A549 (cell line): ENCODE measurements around the gene CACNA1S. TPM values are rescaled to one million over a fixed set of nuclear protein-coding genes. Genes with fewer than 3 reads are reported as not detected.

ENCODE experiments used
- ATAC-seq, 2 experiments: fragments of 200-7000 bp in 1 of 2; fragments of >200 bp in 1 of 2; cut with Nextera tagmentation in 1 of 2; cut with Tn5 transposase in 1 of 2; 3 replicates each; pipeline versions ENCODE4 v1.8.0 to v1.9.1; 2018 to 2020; ENCODE audit warnings: mild to moderate bottlenecking in 1 of 2, moderate library complexity in 1 of 2
- CTCF ChIA-PET: fragments of 300-600 bp; sonication (Branson Sonifier 250); formaldehyde crosslinking; extraction: SDS; loops from one replicate; lab custom pipeline; 2021; ENCODE audit warnings: antibody characterized with exemption, inconsistent platforms; lab: Yijun Ruan, JAX
- POLR2A ChIA-PET: fragments of 350-600 bp; formaldehyde crosslinking; extraction: SDS; loops from one replicate; lab custom pipeline; 2021; ENCODE audit warnings: antibody characterized with exemption, inconsistent platforms; lab: Yijun Ruan, JAX
- DNase-seq, 2 experiments: peaks; one replicate each; pipeline versions ENCODE4 v3.0.0 to v3.0.0-alpha.2; 2011 to 2016; ENCODE audit warnings: low read depth in 1 of 2, low spot score in 1 of 2
- FAIRE-seq: peaks from 2 replicates; lab custom pipeline; 2011; peaks lifted over from hg19 to GRCh38; lab: Jason Lieb, UNC
- H3K27ac ChIP-seq, 2 experiments: fragments of >200 bp; sonication (Bioruptor Twin); formaldehyde crosslinking; 3 replicates each; pipeline ENCODE4 v1.5.1; 2016 to 2017
- H3K4me1 ChIP-seq: fragments of >200 bp; sonication (Bioruptor Twin); formaldehyde crosslinking; 3 replicates; pipeline ENCODE4 v1.6.1; 2016
- H3K4me2 ChIP-seq: fragments of >200 bp; sonication (Bioruptor Twin); formaldehyde crosslinking; 3 replicates; pipeline ENCODE4 v1.6.1; 2016
- H3K4me3 ChIP-seq: fragments of >200 bp; sonication (Bioruptor Twin); formaldehyde crosslinking; 3 replicates; pipeline ENCODE4 v1.5.1; 2016
- H3K9me3 ChIP-seq: fragments of >200 bp; sonication (Bioruptor Twin); formaldehyde crosslinking; 3 replicates; pipeline ENCODE4 v1.6.1; 2016
- BCL3 ChIP-seq: fragments of >200 bp; sonication (Bioruptor Twin); formaldehyde crosslinking; IDR thresholded peaks from 3 replicates; pipeline ENCODE4 v1.6.1; 2016
- CBX2 ChIP-seq: fragments of 200-600 bp; sonication (generic); IDR thresholded peaks from 2 replicates; pipeline ENCODE4 v1.6.1; 2016; ENCODE audit warnings: low read depth, mild to moderate bottlenecking, borderline replicate concordance
- CEBPB ChIP-seq, 2 experiments: fragments of >200 bp in 1 of 2; sonication (Bioruptor Twin) in 1 of 2; formaldehyde crosslinking in 1 of 2; IDR thresholded peaks; 2 replicates each; pipeline ENCODE4 v1.6.1; 2012 to 2016
- CHD2 ChIP-seq: fragments of 150-350 bp; IDR thresholded peaks from 2 replicates; pipeline ENCODE4 v1.6.1; 2014; ENCODE audit warnings: low read length; ENCODE audit not compliant: partially characterized antibody
- CTCF ChIP-seq: fragments of >200 bp; sonication (Bioruptor Twin); formaldehyde crosslinking; IDR thresholded peaks from 3 replicates; pipeline ENCODE4 v1.5.1; 2016
- EHF ChIP-seq: fragments of 250-450 bp; sonication (Bioruptor Pico); IDR thresholded peaks from 2 replicates; pipeline ENCODE4 v1.5.0; 2020; ENCODE audit warnings: mild to moderate bottlenecking
- EHMT2 ChIP-seq: fragments of 200-600 bp; sonication (generic); IDR thresholded peaks from 2 replicates; pipeline ENCODE4 v1.6.1; 2016; ENCODE audit warnings: antibody characterized with exemption, low read depth, mild to moderate bottlenecking, moderate library complexity
- ESRRA ChIP-seq: fragments of 150-350 bp; IDR thresholded peaks from 2 replicates; pipeline ENCODE4 v1.6.1; 2014; ENCODE audit warnings: mild to moderate bottlenecking, low read length, borderline replicate concordance
- FOSL2 ChIP-seq, 2 experiments: fragments of 450-650 bp in 1 of 2; fragments of >200 bp in 1 of 2; sonication (Bioruptor Twin) in 1 of 2; formaldehyde crosslinking; IDR thresholded peaks; 2 replicates each; pipeline versions ENCODE4 v1.5.0 to v1.6.1; 2016 to 2020; ENCODE audit warnings: mild to moderate bottlenecking in 1 of 2, moderate library complexity in 1 of 2
- GATA3 ChIP-seq: IDR thresholded peaks from 2 replicates; pipeline ENCODE4 v1.6.1; 2012; ENCODE audit warnings: borderline replicate concordance
- HDAC2 ChIP-seq: fragments of 200-600 bp; sonication (generic); IDR thresholded peaks from 2 replicates; pipeline ENCODE4 v1.6.1; 2016
- HEYL ChIP-seq: fragments of 250-450 bp; sonication (Bioruptor Pico); IDR thresholded peaks from 2 replicates; pipeline ENCODE4 v1.8.0; 2021; ENCODE audit warnings: mild to moderate bottlenecking, moderate library complexity
- JUN ChIP-seq, 2 experiments: fragments of >200 bp; sonication (Bioruptor Twin); formaldehyde crosslinking; IDR thresholded peaks; 2 replicates in 1 of 2; 3 replicates in 1 of 2; pipeline ENCODE4 v1.6.1; 2016 to 2017
- JUNB ChIP-seq: fragments of >200 bp; sonication (Bioruptor Twin); formaldehyde crosslinking; IDR thresholded peaks from 2 replicates; pipeline ENCODE4 v1.6.1; 2016
- KDM5A ChIP-seq: fragments of 200-600 bp; sonication (generic); IDR thresholded peaks from 2 replicates; pipeline ENCODE4 v1.6.1; 2016; ENCODE audit warnings: antibody characterized with exemption, mild to moderate bottlenecking
- MYC ChIP-seq: IDR thresholded peaks from 2 replicates; pipeline ENCODE4 v1.6.1; 2012; ENCODE audit warnings: mild to moderate bottlenecking, inconsistent platforms, low read length, improper control_type of control experiment, borderline replicate concordance
- NFE2L2 ChIP-seq: fragments of 150-350 bp; conservative IDR thresholded peaks from 2 replicates; pipeline ENCODE4 v1.6.1; 2014; ENCODE audit warnings: low read length
- POLR2A ChIP-seq: IDR thresholded peaks from 2 replicates; pipeline ENCODE4 v1.6.1; 2012; ENCODE audit warnings: mild to moderate bottlenecking, low read length
- RAD21 ChIP-seq, 2 experiments: fragments of >200 bp in 1 of 2; sonication (Bioruptor Twin) in 1 of 2; formaldehyde crosslinking in 1 of 2; IDR thresholded peaks in 1 of 2; conservative IDR thresholded peaks in 1 of 2; 2 replicates in 1 of 2; 3 replicates in 1 of 2; pipeline ENCODE4 v1.6.1; 2012 to 2018; ENCODE audit warnings: inconsistent platforms in 1 of 2
- RCOR1 ChIP-seq: fragments of 150-350 bp; IDR thresholded peaks from 2 replicates; pipeline ENCODE4 v1.6.1; 2014; ENCODE audit warnings: antibody characterized with exemption, low read length, low read depth
- RFX5 ChIP-seq: fragments of 450-650 bp; IDR thresholded peaks from 2 replicates; pipeline ENCODE4 v1.7.1; 2014; ENCODE audit warnings: antibody characterized with exemption, mild to moderate bottlenecking, moderate library complexity
- RNF2 ChIP-seq: fragments of 200-600 bp; sonication (generic); IDR thresholded peaks from 2 replicates; pipeline ENCODE4 v1.6.1; 2016; ENCODE audit warnings: low read depth, mild to moderate bottlenecking, antibody characterized with exemption, moderate library complexity, borderline replicate concordance
- SMC3 ChIP-seq: fragments of >200 bp; sonication (Bioruptor Twin); formaldehyde crosslinking; IDR thresholded peaks from 3 replicates; pipeline ENCODE4 v1.6.1; 2018; ENCODE audit warnings: inconsistent platforms
- USF2 ChIP-seq: fragments of 450-650 bp; IDR thresholded peaks from 2 replicates; pipeline ENCODE4 v1.6.1; 2014; ENCODE audit warnings: antibody characterized with exemption
- ZC3H11A ChIP-seq: fragments of 450-650 bp; IDR thresholded peaks from 2 replicates; pipeline ENCODE4 v1.6.1; 2014; ENCODE audit warnings: antibody characterized with exemption, mild to moderate bottlenecking
- WGBS: methylation state at CpG from one replicate; pipeline ENCODE4 v1.1.6; 2017; ENCODE audit errors: missing lambda C conversion rate; 5-methylcytosine and 5-hydroxymethylcytosine counted together
- polyA plus RNA-seq, 4 experiments: library from polyadenylated mRNA; depleted of rRNA in 3 of 4; stranded (reverse); fragments of >200 nt; fragmentation: RNase III in 1 of 4; extraction: RNeasy Plus Mini Kit Qiagen cat#74134 plus additional on column Dnase treatment in 1 of 4; gene quantifications; 2 replicates in 3 of 4; 3 replicates in 1 of 4; pipeline ENCODE4 v1.2.3, GENCODE V29; 2011 to 2017

The CACNA1S gene
- polyA plus RNA-seq, 2 of the 4 experiments (the other 2 are of a cell fraction), result 0.01 TPM; not detected in 1

- peak; percentile 55 to 77; a peak in 5 of 6 replicates for ATAC-seq
Measured at GRCh38 chr1:201020721-201021629, 91.3 kb downstream of the CACNA1S start.

GRCh38 chr1:201020040-201020591, 92.1 kb downstream of the CACNA1S start:
- Histone ChIP-seq H3K4me2 (peak overlapping the region; percentile 97), H3K4me1 (peaks cover 85% of the 10 kb centered on the region), H3K4me3 (no peak overlapping the region), H3K9me3 (no peaks in the 10 kb centered on the region), H3K27ac (peak overlapping the region; percentile 72 to 96)
- DNase-seq (no peak), FAIRE-seq (no peak), ATAC-seq (no peak)
- ChIA-PET POLR2A (no interaction called here), CTCF (interaction anchor here (0.6 to 8.0 kb wide), 13 partner anchors 11 to 607 kb away, joined by 3 to 94 read pairs (median 4); no protein-coding TSS in a partner anchor)
- no peak for TF ChIP-seq SMC3
- no peak for TF ChIP-seq FOSL2 (IDR thresholded peaks at IDR 0.05)
- no peak for TF ChIP-seq FOSL2 (CRISPR knock-in tag; IDR thresholded peaks at IDR 0.05)
- TF ChIP-seq CBX2, result no peak
- no peak for TF ChIP-seq MYC
- no peak for TF ChIP-seq BCL3
- TF ChIP-seq NFE2L2, result no peak
- TF ChIP-seq CHD2, result no peak
- no peak for TF ChIP-seq POLR2A
- no peak for TF ChIP-seq GATA3
- WGBS, result 92% methylated on average over 4 of the region's 4 CpGs

More at GRCh38 chr1:201020721-201021629, 91.3 kb downstream of the CACNA1S start:
- H3K9me3 ChIP-seq, result no peaks in the 10 kb centered on the region
- DNase-seq (peak; percentile 41 to 78), FAIRE-seq (no peak)
- TF ChIP-seq RAD21 (conservative IDR thresholded peaks at IDR 0.05 in 1 of 2, IDR thresholded peaks at IDR 0.05 in 1 of 2) (0 out of 5 replicates have a peak, but pooled peaks of 1 of the 2 experiments have one; percentile 5), RFX5 (no peak), CTCF (peak; percentile 18; the same call in 1 of the 3 replicates), SMC3 (0 out of 3 replicates have a peak, but pooled peaks have one; percentile 8), HEYL (CRISPR knock-in tag) (no peak)
- ChIA-PET POLR2A (interaction anchor here (0.5 kb wide), 1 partner anchor 163 kb away, joined by 4 read pairs; no protein-coding TSS in a partner anchor), CTCF (interaction anchor here (0.7 to 8.0 kb wide), 16 partner anchors 8 to 394 kb away, joined by 3 to 94 read pairs (median 3); no protein-coding TSS in a partner anchor)
- H3K4me3 ChIP-seq, result no peak overlapping the region
- peak overlapping the region; percentile 97 for H3K4me2 ChIP-seq
- H3K27ac ChIP-seq, result peak overlapping the region; percentile 72 to 96
- 62% methylated on average over 11 of the region's 11 CpGs for WGBS
- peaks cover 87% of the 10 kb centered on the region for H3K4me1 ChIP-seq

- WGBS, result 48% methylated on average over 5 of the region's 5 CpGs
- peaks cover 82% of the 10 kb centered on the region for H3K4me1 ChIP-seq
- peak; percentile 12 to 39; a peak in 4 of 6 replicates for ATAC-seq
- H3K27ac ChIP-seq, result peak overlapping the region; percentile 72 to 96
- no peaks in the 10 kb centered on the region for H3K9me3 ChIP-seq
- FAIRE-seq, result no peak
- peak; percentile 60 to 84 for DNase-seq
- POLR2A ChIA-PET, result no interaction called here
- H3K4me2 ChIP-seq, result peak overlapping the region; percentile 97
- no peak overlapping the region for H3K4me3 ChIP-seq
- CTCF ChIA-PET, result interaction anchor here (0.6 to 8.0 kb wide), 13 partner anchors 10 to 607 kb away, joined by 3 to 94 read pairs (median 5); no protein-coding TSS in a partner anchor
- TF ChIP-seq KDM5A (no peak), USF2 (no peak), JUN (IDR thresholded peaks at IDR 0.05) (peak; percentile 48 to 49; a peak in 2 of 5 replicates), ESRRA (peak; percentile 62; the same call in 1 of the 2 replicates), CEBPB (IDR thresholded peaks at IDR 0.05) (peak; percentile 60 to 61; a peak in 3 of 4 replicates), ZC3H11A (no peak), HDAC2 (no peak), RNF2 (no peak), JUNB (no peak), EHMT2 (no peak), BCL3 (0 out of 3 replicates have a peak, but pooled peaks have one; percentile 34), RCOR1 (no peak), EHF (CRISPR knock-in tag) (0 out of 2 replicates have a peak, but pooled peaks have one; percentile 24)
Measured at GRCh38 chr1:201019321-201019977, 92.8 kb downstream of the CACNA1S start.
